Body of pancreas (tissue), 4 donors: ENCODE data around the gene N4BP2. TPM values are rescaled to one million over a fixed set of nuclear protein-coding genes. Genes with fewer than 3 reads are reported as not detected.

Experiments
- ATAC-seq: fragments of 150-250 bp; one replicate; pipeline ENCODE4 v1.9.1; 2016
- DNase-seq, 4 donors: peaks; one replicate each; pipeline ENCODE4 v3.0.0-alpha.2; 2019
- H3K27ac ChIP-seq, 4 donors: fragments of 200-600 bp; sonication (generic); 1 replicate in 3 of 4; 2 replicates in 1 of 4; pipeline versions ENCODE4 v1.5.1 to v1.6.1; 2016 to 2019; ENCODE audit warnings: mild to moderate bottlenecking in 1 of 4, mixed read lengths in 1 of 4, moderate library complexity in 1 of 4
- H3K27me3 ChIP-seq, 2 donors: fragments of 200-600 bp; sonication (generic); one replicate each; pipeline ENCODE4 v1.6.0; 2016; ENCODE audit warnings: mild to moderate bottlenecking in 1 of 2
- H3K36me3 ChIP-seq, 2 donors: fragments of 200-600 bp; sonication (generic); replicated peaks in 1 of 2; 2 replicates each; pipeline ENCODE4 v1.5.1; 2016; ENCODE audit warnings: low read depth in 2 of 2; ENCODE audit not compliant: insufficient read depth in 1 of 2
- H3K4me1 ChIP-seq: fragments of 200-600 bp; sonication (generic); one replicate; pipeline ENCODE4 v1.6.0; 2016
- H3K4me3 ChIP-seq, 2 donors: fragments of 200-600 bp; sonication (generic); 1 replicate in 1 of 2; 2 replicates in 1 of 2; pipeline ENCODE4 v1.5.1; 2016 to 2019
- H3K9me3 ChIP-seq, 3 donors: fragments of 200-600 bp; sonication (generic); 1 replicate in 2 of 3; 2 replicates in 1 of 3; pipeline ENCODE4 v1.5.1; 2016
- CTCF ChIP-seq, 7 experiments: fragments of 450-650 bp in 4 of 7; fragments of 200-600 bp in 3 of 7; sonication (generic) in 3 of 7; IDR thresholded peaks; one replicate each; pipeline ENCODE4 v1.5.1; 2016 to 2019; ENCODE audit warnings: antibody characterized with exemption in 7 of 7
- POLR2A ChIP-seq, 3 donors: fragments of 450-650 bp; IDR thresholded peaks; one replicate each; pipeline ENCODE4 v1.6.1; 2016; ENCODE audit warnings: antibody characterized with exemption in 3 of 3, mild to moderate bottlenecking in 2 of 3
- WGBS, 2 donors: methylation state at CpG; one replicate each; pipeline ENCODE4 v1.1.5; 2017; 5-methylcytosine and 5-hydroxymethylcytosine counted together
- intact Hi-C: fragments of 100-400 bp; cut with DNase I; formaldehyde crosslinking; loops from one replicate; pipeline ENCODE4 v1.15.1; 2023
- total RNA-seq, 2 donors: library from RNA; depleted of rRNA; stranded (reverse); fragments of >200 nt; gene quantifications; one replicate each; pipeline ENCODE4 v1.1.0, GENCODE V29; 2016

N4BP2 gene
- total RNA-seq, 2 donors from 2014 or later = 14.8 to 15.0 TPM

GRCh38 chr4:40199999-40200874 lies 143.6 kb downstream of the N4BP2 start:
- 66 to 72% methylated on average over 13 to 15 of the region's 15 CpGs for WGBS, 2 donors
- H3K4me1 ChIP-seq = no peaks in the 10 kb centered on the region
- intact Hi-C loops = no loop called here
- no peaks in the 10 kb centered on the region for H3K9me3 ChIP-seq
- no peaks in the 10 kb centered on the region for H3K36me3 ChIP-seq
- no peak for ATAC-seq
- peak overlapping the region in 1 of 4 donors; percentile 1 for H3K27ac ChIP-seq
- peak in 2 of 4 donors; percentile 13 to 43 for DNase-seq
- H3K27me3 ChIP-seq = no peaks in the 10 kb centered on the region
- H3K4me3 ChIP-seq = no peak overlapping the region
- TF ChIP-seq CTCF (IDR thresholded peaks at IDR 0.05) (no peak), POLR2A (IDR thresholded peaks at IDR 0.05) (peak in 1 of 3 donors; percentile 31)

DNA sequence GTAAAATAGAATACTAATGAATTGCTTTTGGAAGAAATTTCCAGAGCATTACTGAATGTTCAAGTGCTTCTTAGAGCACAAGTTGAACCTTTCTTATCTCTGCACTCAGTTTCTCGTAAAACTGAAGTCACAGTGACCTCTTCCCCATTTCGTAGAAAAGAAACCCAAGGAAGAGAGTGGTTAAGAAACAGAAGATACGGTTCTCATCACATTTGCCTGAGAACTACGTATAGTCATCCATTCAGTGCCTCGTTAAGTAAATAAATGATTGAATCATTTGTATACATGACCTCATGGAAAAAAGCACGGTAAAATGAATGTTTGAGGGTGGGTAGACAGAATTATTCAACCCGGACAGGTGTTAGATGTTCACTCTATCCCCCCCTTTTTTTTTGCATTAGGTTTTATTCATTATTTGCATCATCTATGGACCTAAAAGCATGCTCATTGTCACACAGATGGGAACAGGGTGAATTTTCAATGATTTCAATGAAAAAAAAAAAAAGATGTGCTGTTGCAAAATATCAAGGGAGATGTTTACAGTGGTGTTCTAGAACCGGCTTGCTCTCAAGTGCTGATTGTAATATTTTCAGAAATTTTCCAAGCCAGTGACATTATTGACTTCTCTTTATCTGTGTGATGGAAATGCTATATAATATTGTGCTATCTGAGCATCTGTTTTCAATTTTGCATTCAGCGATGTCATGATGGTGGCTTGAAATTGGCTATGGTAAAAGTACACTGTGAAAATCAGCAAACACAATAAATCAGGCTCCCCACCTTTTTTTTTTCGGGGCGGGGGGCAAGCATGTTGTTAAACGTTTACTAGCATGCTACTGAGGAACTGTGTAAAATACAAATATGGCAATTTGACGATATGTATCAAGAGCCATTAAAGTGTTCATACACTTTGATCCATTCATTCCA lies 144.5 kb downstream of the N4BP2 start:
- no peaks in the 10 kb centered on the region for H3K36me3 ChIP-seq
- H3K9me3 ChIP-seq = no peaks in the 10 kb centered on the region
- peak overlapping the region in 1 of 4 donors; percentile 1 for H3K27ac ChIP-seq
- ATAC-seq (no peak), DNase-seq (no peak)
- WGBS, 2 donors = 51 to 53% methylated on average over 13 of the region's 13 CpGs
- TF ChIP-seq POLR2A (IDR thresholded peaks at IDR 0.05) (no peak), CTCF (IDR thresholded peaks at IDR 0.05) (no peak)
- H3K27me3 ChIP-seq = no peaks in the 10 kb centered on the region
- H3K4me3 ChIP-seq = no peak overlapping the region
- intact Hi-C loops = no loop called here
- H3K4me1 ChIP-seq = no peaks in the 10 kb centered on the region

GRCh38 chr4:40201898-40202297 lies 145.2 kb downstream of the N4BP2 start:
- H3K27ac ChIP-seq = no peak overlapping the region
- 92 to 94% methylated on average over 4 of the region's 4 CpGs for WGBS, 2 donors

DNA sequence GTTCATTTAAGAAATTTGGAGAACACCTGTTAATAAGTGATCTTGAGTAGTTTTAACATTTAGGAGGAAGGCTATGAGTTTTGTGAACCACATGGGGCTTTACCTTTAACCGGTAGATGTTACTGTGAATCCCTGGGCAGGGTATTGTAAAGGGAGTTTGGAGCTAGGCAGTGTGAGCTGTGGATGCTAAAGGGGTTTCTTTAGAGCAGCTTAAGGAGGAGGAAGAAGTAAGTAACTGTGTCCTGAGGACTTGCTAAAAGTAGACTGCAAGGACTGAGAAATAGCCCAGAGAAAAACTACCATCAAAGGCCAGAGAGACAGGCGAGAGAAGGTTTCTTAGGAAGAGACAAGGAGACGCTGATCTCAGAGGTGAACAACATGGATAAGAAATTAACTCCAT lies 145.8 kb downstream of the N4BP2 start:
- Histone ChIP-seq H3K4me1 (no peaks in the 10 kb centered on the region), H3K4me3 (no peak overlapping the region), H3K36me3 (no peaks in the 10 kb centered on the region), H3K27me3 (no peaks in the 10 kb centered on the region), H3K27ac (no peak overlapping the region), H3K9me3 (no peaks in the 10 kb centered on the region)
- DNase-seq (no peak), ATAC-seq (no peak)
- 84 to 87% methylated on average over 3 of the region's 3 CpGs for WGBS, 2 donors
- intact Hi-C loops = no loop called here
- no peak for TF ChIP-seq POLR2A (IDR thresholded peaks at IDR 0.05)
- no peak for TF ChIP-seq CTCF (IDR thresholded peaks at IDR 0.05)

More at GRCh38 chr4:40201898-40202297, 145.2 kb downstream of the N4BP2 start:
- no peak for ATAC-seq
- intact Hi-C loops = no loop called here
- no peaks in the 10 kb centered on the region for H3K9me3 ChIP-seq
- H3K27me3 ChIP-seq = no peaks in the 10 kb centered on the region
- H3K4me1 ChIP-seq = no peaks in the 10 kb centered on the region
- TF ChIP-seq CTCF (IDR thresholded peaks at IDR 0.05) (no peak), POLR2A (IDR thresholded peaks at IDR 0.05) (no peak)
- no peak for DNase-seq
- no peak overlapping the region for H3K4me3 ChIP-seq
- no peaks in the 10 kb centered on the region for H3K36me3 ChIP-seq
